Progenitor cell of endocrine pancreas (in vitro differentiated cells): ENCODE results near the gene ULBP2. TPM values are rescaled to one million over a fixed set of nuclear protein-coding genes. Genes with fewer than 3 reads are reported as not detected.

Experiments used
- DNase-seq: peaks from one replicate; pipeline ENCODE4 v3.0.0; 2021; ENCODE audit warnings: low spot score; ENCODE audit not compliant: unreplicated experiment
- H3K27ac Mint-ChIP-seq: 2 replicates; pipeline ENCODE4 v1.8.0; 2021; ENCODE audit warnings: mild to moderate bottlenecking, moderate library complexity, mixed read lengths
- H3K27me3 Mint-ChIP-seq: 2 replicates; pipeline ENCODE4 v1.8.0; 2021; ENCODE audit warnings: mixed read lengths
- H3K36me3 Mint-ChIP-seq: 2 replicates; pipeline ENCODE4 v1.8.0; 2022; ENCODE audit warnings: mixed read lengths; ENCODE audit not compliant: insufficient read depth
- H3K4me1 Mint-ChIP-seq: 2 replicates; pipeline ENCODE4 v1.8.0; 2021; ENCODE audit warnings: low read depth, mixed read lengths
- H3K4me3 Mint-ChIP-seq: 2 replicates; pipeline ENCODE4 v1.8.0; 2021; ENCODE audit warnings: low read depth, mild to moderate bottlenecking, moderate library complexity, mixed read lengths
- H3K9me3 Mint-ChIP-seq: 2 replicates; pipeline ENCODE4 v1.8.0; 2021; ENCODE audit warnings: low read depth, mixed read lengths
- CTCF ChIP-seq: fragments of 200-600 bp; sonication (generic); IDR thresholded peaks from one replicate; pipeline ENCODE4 v1.5.0; 2021; ENCODE audit warnings: antibody characterized with exemption, mild to moderate bottlenecking; ENCODE audit not compliant: unreplicated experiment
- total RNA-seq: library from RNA; stranded (reverse); gene quantifications from 2 replicates; pipeline ENCODE4 v1.2.1, GENCODE V29; 2021

The ULBP2 gene
- total RNA-seq, 1 donor from 2014 or later = not detected

- H3K4me1 Mint-ChIP-seq = peaks cover 3% of the 10 kb centered on the region
- H3K4me3 Mint-ChIP-seq = no peak overlapping the region
- no peak for TF ChIP-seq CTCF
- no peak overlapping the region for H3K27ac Mint-ChIP-seq
- H3K9me3 Mint-ChIP-seq = no peaks in the 10 kb centered on the region
- H3K36me3 Mint-ChIP-seq = peaks cover 2% of the 10 kb centered on the region
- DNase-seq = no peak
- peaks cover 93% of the 10 kb centered on the region for H3K27me3 Mint-ChIP-seq
Measured at GRCh38 chr6:149985481-149985937, 43.7 kb downstream of the ULBP2 start.

- Mint-ChIP-seq H3K4me3 (no peak overlapping the region), H3K9me3 (no peaks in the 10 kb centered on the region), H3K36me3 (peaks cover 2% of the 10 kb centered on the region), H3K4me1 (peaks cover 10% of the 10 kb centered on the region), H3K27me3 (peaks cover 91% of the 10 kb centered on the region), H3K27ac (no peak overlapping the region)
- TF ChIP-seq CTCF = no peak
- no peak for DNase-seq
Measured at GRCh38 chr6:149987602-149988107, 45.8 kb downstream of the ULBP2 start.

- no peak overlapping the region for H3K27ac Mint-ChIP-seq
- H3K4me3 Mint-ChIP-seq = no peak overlapping the region
- peaks cover 94% of the 10 kb centered on the region for H3K27me3 Mint-ChIP-seq
- TF ChIP-seq CTCF = no peak
- peaks cover 10% of the 10 kb centered on the region for H3K4me1 Mint-ChIP-seq
- H3K9me3 Mint-ChIP-seq = no peaks in the 10 kb centered on the region
- peaks cover 2% of the 10 kb centered on the region for H3K36me3 Mint-ChIP-seq
- no peak for DNase-seq
Measured at GRCh38 chr6:149988550-149989346, 46.9 kb downstream of the ULBP2 start.

- Mint-ChIP-seq H3K36me3 (peaks cover 2% of the 10 kb centered on the region), H3K4me1 (peaks cover 10% of the 10 kb centered on the region)
- DNase-seq = no peak
Measured at GRCh38 chr6:149990212-149990660, 48.4 kb downstream of the ULBP2 start.

More at GRCh38 chr6:149990212-149990660, 48.4 kb downstream of the ULBP2 start:
- Mint-ChIP-seq H3K9me3 (no peaks in the 10 kb centered on the region), H3K27ac (no peak overlapping the region), H3K4me3 (peak overlapping the region; percentile 68), H3K27me3 (peaks cover 95% of the 10 kb centered on the region)
- TF ChIP-seq CTCF = no peak
